Activated CD8-positive, alpha-beta T cell treated with anti-CD3 and anti-CD28 coated beads for 36 hours (primary cell): ENCODE data around the gene AGBL1. TPM values are rescaled to one million over a fixed set of nuclear protein-coding genes. Genes with fewer than 3 reads are reported as not detected.

ENCODE experiments used
- ATAC-seq: fragments of 200-7000 bp; cut with Tn5 transposase; one replicate; pipeline ENCODE4 v1.10.0; 2021; ENCODE audit warnings: mild to moderate bottlenecking, moderate library complexity
- CTCF ChIA-PET: fragments of 350-600 bp; sonication (Branson Sonifier 250); formaldehyde crosslinking; loops from one replicate; lab custom pipeline; 2021; ENCODE audit warnings: antibody characterized with exemption; lab: Charles Lee
- POLR2A ChIA-PET: fragments of 350-600 bp; sonication (Branson Sonifier 250); formaldehyde crosslinking; loops from one replicate; lab custom pipeline; 2021; ENCODE audit warnings: antibody characterized with exemption; lab: Charles Lee
- DNase-seq: peaks from one replicate; pipeline ENCODE4 v3.0.0-alpha.2; 2020
- H3K27ac Mint-ChIP-seq: one replicate; pipeline ENCODE4 v1.8.0; 2021; ENCODE audit warnings: mild to moderate bottlenecking, mixed read lengths
- H3K27me3 Mint-ChIP-seq: one replicate; pipeline ENCODE4 v1.8.0; 2021; ENCODE audit warnings: mixed read lengths
- H3K36me3 Mint-ChIP-seq: one replicate; pipeline ENCODE4 v1.8.0; 2021; ENCODE audit warnings: low read depth, mixed read lengths
- H3K4me1 Mint-ChIP-seq: one replicate; pipeline ENCODE4 v1.8.0; 2021; ENCODE audit warnings: low read depth, mixed read lengths
- H3K4me3 Mint-ChIP-seq: one replicate; pipeline ENCODE4 v1.8.0; 2021; ENCODE audit warnings: mild to moderate bottlenecking, moderate library complexity, mixed read lengths
- H3K9me3 Mint-ChIP-seq: one replicate; pipeline ENCODE4 v1.8.0; 2021; ENCODE audit warnings: mixed read lengths
- CTCF ChIP-seq: fragments of 200-600 bp; IDR thresholded peaks from one replicate; pipeline ENCODE4 v1.8.0; 2022; ENCODE audit warnings: antibody characterized with exemption, mild to moderate bottlenecking
- intact Hi-C: fragments of 100-400 bp; cut with micrococcal nuclease; formaldehyde crosslinking; loops from one replicate; pipeline ENCODE4 v1.10.0; 2022
- total RNA-seq, 2 experiments: library from RNA; stranded (reverse); gene quantifications; one replicate each; pipeline ENCODE4 v1.2.3, GENCODE V29; 2021

The AGBL1 gene
- total RNA-seq, 2 experiments from 2014 or later = not detected

GRCh38 chr15:86139828-86140227, 60.2 kb downstream of the AGBL1 start:
- peak; percentile 59 for TF ChIP-seq CTCF

GRCh38 chr15:86154705-86155104, 75.0 kb downstream of the AGBL1 start:
- ChIA-PET CTCF (no interaction called here), POLR2A (no interaction called here)
- Mint-ChIP-seq H3K4me3 (no peak overlapping the region), H3K27ac (no peak overlapping the region), H3K36me3 (no peaks in the 10 kb centered on the region), H3K4me1 (no peaks in the 10 kb centered on the region), H3K9me3 (peaks cover 15% of the 10 kb centered on the region), H3K27me3 (no peaks in the 10 kb centered on the region)
- no peak for TF ChIP-seq CTCF
- ATAC-seq (no peak), DNase-seq (no peak)
- intact Hi-C loops = no loop called here

More at GRCh38 chr15:86139828-86140227, 60.2 kb downstream of the AGBL1 start:
- H3K27ac Mint-ChIP-seq = no peak overlapping the region
- intact Hi-C loops = no loop called here
- peak; percentile 37 for DNase-seq
- H3K4me1 Mint-ChIP-seq = no peaks in the 10 kb centered on the region
- H3K4me3 Mint-ChIP-seq = no peak overlapping the region
- H3K27me3 Mint-ChIP-seq = peaks cover 3% of the 10 kb centered on the region
- no peaks in the 10 kb centered on the region for H3K36me3 Mint-ChIP-seq
- no peak for ATAC-seq
- ChIA-PET CTCF (no interaction called here), POLR2A (no interaction called here)
- no peaks in the 10 kb centered on the region for H3K9me3 Mint-ChIP-seq

GRCh38 chr15:86155551-86155950, 75.9 kb downstream of the AGBL1 start:
- ATAC-seq (no peak), DNase-seq (no peak)
- peaks cover 11% of the 10 kb centered on the region for H3K9me3 Mint-ChIP-seq
- H3K27me3 Mint-ChIP-seq = no peaks in the 10 kb centered on the region
- no peaks in the 10 kb centered on the region for H3K4me1 Mint-ChIP-seq
- intact Hi-C loops = no loop called here
- H3K27ac Mint-ChIP-seq = no peak overlapping the region
- ChIA-PET POLR2A (interaction anchor here (0.6 kb wide), 1 partner anchor 294 kb away, joined by 3 read pairs; no protein-coding TSS in a partner anchor), CTCF (no interaction called here)
- TF ChIP-seq CTCF = no peak
- H3K4me3 Mint-ChIP-seq = no peak overlapping the region
- no peaks in the 10 kb centered on the region for H3K36me3 Mint-ChIP-seq

- DNase-seq (no peak), ATAC-seq (no peak)
- Mint-ChIP-seq H3K36me3 (no peaks in the 10 kb centered on the region), H3K4me3 (no peak overlapping the region), H3K27me3 (no peaks in the 10 kb centered on the region), H3K27ac (no peak overlapping the region), H3K4me1 (no peaks in the 10 kb centered on the region), H3K9me3 (peaks cover 2% of the 10 kb centered on the region)
- no peak for TF ChIP-seq CTCF
- intact Hi-C loops = no loop called here
- CTCF ChIA-PET = no interaction called here
- POLR2A ChIA-PET = no interaction called here
These were observed 78.1 kb downstream of the AGBL1 start for GRCh38 chr15:86157606-86158293.

GRCh38 chr15:86159468-86159867, 79.8 kb downstream of the AGBL1 start:
- Mint-ChIP-seq H3K27me3 (no peaks in the 10 kb centered on the region), H3K27ac (no peak overlapping the region), H3K9me3 (no peaks in the 10 kb centered on the region), H3K4me3 (no peak overlapping the region), H3K4me1 (no peaks in the 10 kb centered on the region), H3K36me3 (no peaks in the 10 kb centered on the region)
- POLR2A ChIA-PET = no interaction called here
- no peak for DNase-seq
- CTCF ChIA-PET = no interaction called here
- TF ChIP-seq CTCF = no peak
- intact Hi-C loops = no loop called here
- no peak for ATAC-seq
